Stimulated activated CD4-positive, alpha-beta T cell treated with anti-CD3 and anti-CD28 coated beads, Interleukin-4, amount 100 ng/mL, for 4 hours (primary cell): ENCODE measurements around the gene PSMB5.

Experiments
- DNase-seq, 2 experiments: peaks; one replicate each; pipeline ENCODE4 v3.0.0-alpha.2; 2020

PSMB5 gene

GRCh38 chr14:22985894-22986507 is 48.7 kb downstream of the PSMB5 start:
- DNase-seq, result no peak

GRCh38 chr14:22984959-22985658 is 49.6 kb downstream of the PSMB5 start:
- no peak for DNase-seq

GRCh38 chr14:22982477-22983245 is 52.0 kb downstream of the PSMB5 start, which contains the start of gene AJUBA:
TSS of gene AJUBA (minus strand) at chr14:22982551. CDS start at chr14:22982266, 285 bp downstream.
- DNase-seq, result peak; percentile 75

GRCh38 chr14:22981876-22982476 is 52.7 kb downstream of the PSMB5 start:
- DNase-seq, result peak in 1 of 2 experiments; percentile 14

GRCh38 chr14:22981090-22981875 is 53.4 kb downstream of the PSMB5 start:
- DNase-seq, result peak in 1 of 2 experiments; percentile 19

GRCh38 chr14:22980672-22981089 is 54.0 kb downstream of the PSMB5 start:
- DNase-seq, result peak; percentile 51 to 55

GRCh38 chr14:22979748-22980392 is 54.8 kb downstream of the PSMB5 start:
- DNase-seq, result no peak

- DNase-seq, result no peak
Observed at GRCh38 chr14:22978981-22979671, 55.6 kb downstream of the PSMB5 start.

- no peak for DNase-seq
Observed at GRCh38 chr14:22978487-22978837, 56.2 kb downstream of the PSMB5 start.

GRCh38 chr14:22977684-22978486 is 56.8 kb downstream of the PSMB5 start:
- DNase-seq, result no peak

- no peak for DNase-seq
Observed at GRCh38 chr14:22977434-22977683, 57.3 kb downstream of the PSMB5 start.

GRCh38 chr14:22976620-22977433 is 57.9 kb downstream of the PSMB5 start:
- DNase-seq, result no peak
